ENCODE results near the gene AP4M1.

Gene AP4M1

DNA sequence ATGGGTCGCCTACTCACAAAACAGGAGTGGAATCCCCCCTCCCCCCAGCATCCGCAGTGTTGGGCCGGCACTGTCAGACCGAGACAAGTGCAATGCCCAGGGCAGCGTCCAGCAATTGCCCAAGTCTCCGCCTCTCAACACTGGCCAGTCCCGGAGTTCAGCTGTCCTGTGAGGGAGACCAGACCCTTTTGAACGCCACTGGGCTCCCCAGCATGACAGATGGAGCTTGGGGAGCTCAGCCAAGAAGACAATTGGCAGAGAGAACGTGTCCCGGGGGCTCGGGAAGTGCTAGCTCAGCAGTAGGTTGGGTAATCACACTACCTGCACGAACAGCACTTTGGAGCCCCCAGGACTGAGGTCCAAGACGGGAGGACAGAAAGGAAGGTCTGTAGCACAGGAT is 7.9 kb upstream of the AP4M1 start:
- Histone ChIP-seq H3K9me3 (ENCODE audit: low read length) (no peaks in the 10 kb centered on the region), H2AFZ (ENCODE audit: low read length) (no peak overlapping the region), H3K4me2 (ENCODE audit: low read length) (no peak overlapping the region), H3K9ac (ENCODE audit: low read length) (no peak overlapping the region), H4K20me1 (ENCODE audit: insufficient read depth, low read length) (no peaks in the 10 kb centered on the region), H3K4me1 (ENCODE audit: insufficient read depth, low read length, severe bottlenecking) (peaks cover 16% of the 10 kb centered on the region), H3F3A (ENCODE audit: insufficient read depth, low read length) (peaks cover 28% of the 10 kb centered on the region), H3K4me3 (ENCODE audit: low read depth, low read length, poor library complexity, severe bottlenecking) (no peak overlapping the region), H3K36me3 (ENCODE audit: insufficient read depth, low read length) (peaks cover 84% of the 10 kb centered on the region), H3K27me3 (ENCODE audit: insufficient read depth, low read length) (no peaks in the 10 kb centered on the region), H3K9me2 (ENCODE audit: low read depth, low read length) (no peaks in the 10 kb centered on the region), H3K79me2 (ENCODE audit: insufficient read depth, low read length) (no peaks in the 10 kb centered on the region), H3K27ac (ENCODE audit: low read depth, low read length, poor library complexity, severe bottlenecking) (no peak overlapping the region)
- TF ChIP-seq CTCF (IDR thresholded peaks at IDR 0.05; ENCODE audit: low read length) (no peak), EZH2 (IDR thresholded peaks at IDR 0.05; ENCODE audit: borderline replicate concordance, low read length) (no peak)

GRCh38 chr7:100093925-100094486 is 7.4 kb upstream of the AP4M1 start:
- no peak overlapping the region for H3K4me3 ChIP-seq (ENCODE audit: low read depth, low read length, poor library complexity, severe bottlenecking)
- TF ChIP-seq CTCF (IDR thresholded peaks at IDR 0.05; ENCODE audit: low read length) (no peak), EZH2 (IDR thresholded peaks at IDR 0.05; ENCODE audit: borderline replicate concordance, low read length) (no peak)
- no peaks in the 10 kb centered on the region for H3K79me2 ChIP-seq (ENCODE audit: insufficient read depth, low read length)
- no peak overlapping the region for H2AFZ ChIP-seq (ENCODE audit: low read length)
- no peak overlapping the region for H3K9ac ChIP-seq (ENCODE audit: low read length)
- H3K9me3 ChIP-seq (ENCODE audit: low read length): no peaks in the 10 kb centered on the region
- H3K9me2 ChIP-seq (ENCODE audit: low read depth, low read length): no peaks in the 10 kb centered on the region
- no peak overlapping the region for H3K27ac ChIP-seq (ENCODE audit: low read depth, low read length, poor library complexity, severe bottlenecking)
- H3K36me3 ChIP-seq (ENCODE audit: insufficient read depth, low read length): peaks cover 89% of the 10 kb centered on the region
- H4K20me1 ChIP-seq (ENCODE audit: insufficient read depth, low read length): no peaks in the 10 kb centered on the region
- H3K4me1 ChIP-seq (ENCODE audit: insufficient read depth, low read length, severe bottlenecking): peaks cover 14% of the 10 kb centered on the region
- no peaks in the 10 kb centered on the region for H3K27me3 ChIP-seq (ENCODE audit: insufficient read depth, low read length)
- H3F3A ChIP-seq (ENCODE audit: insufficient read depth, low read length): peaks cover 28% of the 10 kb centered on the region
- H3K4me2 ChIP-seq (ENCODE audit: low read length): no peak overlapping the region

- peaks cover 8% of the 10 kb centered on the region for H3K79me2 ChIP-seq (ENCODE audit: insufficient read depth, low read length)
- H3K36me3 ChIP-seq (ENCODE audit: insufficient read depth, low read length): peaks cover 100% of the 10 kb centered on the region
- TF ChIP-seq CTCF (IDR thresholded peaks at IDR 0.05; ENCODE audit: low read length) (no peak), EZH2 (IDR thresholded peaks at IDR 0.05; ENCODE audit: borderline replicate concordance, low read length) (no peak)
- no peak overlapping the region for H3K9ac ChIP-seq (ENCODE audit: low read length)
- H3K4me3 ChIP-seq (ENCODE audit: low read depth, low read length, poor library complexity, severe bottlenecking): no peak overlapping the region
- no peaks in the 10 kb centered on the region for H3K9me3 ChIP-seq (ENCODE audit: low read length)
- no peak overlapping the region for H2AFZ ChIP-seq (ENCODE audit: low read length)
- H3K9me2 ChIP-seq (ENCODE audit: low read depth, low read length): no peaks in the 10 kb centered on the region
- H3K4me2 ChIP-seq (ENCODE audit: low read length): no peak overlapping the region
- H3F3A ChIP-seq (ENCODE audit: insufficient read depth, low read length): peaks cover 21% of the 10 kb centered on the region
- peaks cover 9% of the 10 kb centered on the region for H3K4me1 ChIP-seq (ENCODE audit: insufficient read depth, low read length, severe bottlenecking)
- H3K27me3 ChIP-seq (ENCODE audit: insufficient read depth, low read length): no peaks in the 10 kb centered on the region
- no peaks in the 10 kb centered on the region for H4K20me1 ChIP-seq (ENCODE audit: insufficient read depth, low read length)
- no peak overlapping the region for H3K27ac ChIP-seq (ENCODE audit: low read depth, low read length, poor library complexity, severe bottlenecking)
These were observed 6.2 kb upstream of the AP4M1 start for GRCh38 chr7:100095289-100095688.
